Stromal cell of bone marrow (primary cell): Measurements from ENCODE around the gene SLC35F3.
"Not testable (repeated sequence)": the region's sequence is repeated elsewhere in the genome, so short reads cannot be mapped to it uniquely, and the experiment has no call there.

Source experiments
- DNase-seq: peaks from one replicate; pipeline ENCODE4 v3.0.0-alpha.2; 2012; ENCODE audit warnings: low read depth

The SLC35F3 gene

DNA sequence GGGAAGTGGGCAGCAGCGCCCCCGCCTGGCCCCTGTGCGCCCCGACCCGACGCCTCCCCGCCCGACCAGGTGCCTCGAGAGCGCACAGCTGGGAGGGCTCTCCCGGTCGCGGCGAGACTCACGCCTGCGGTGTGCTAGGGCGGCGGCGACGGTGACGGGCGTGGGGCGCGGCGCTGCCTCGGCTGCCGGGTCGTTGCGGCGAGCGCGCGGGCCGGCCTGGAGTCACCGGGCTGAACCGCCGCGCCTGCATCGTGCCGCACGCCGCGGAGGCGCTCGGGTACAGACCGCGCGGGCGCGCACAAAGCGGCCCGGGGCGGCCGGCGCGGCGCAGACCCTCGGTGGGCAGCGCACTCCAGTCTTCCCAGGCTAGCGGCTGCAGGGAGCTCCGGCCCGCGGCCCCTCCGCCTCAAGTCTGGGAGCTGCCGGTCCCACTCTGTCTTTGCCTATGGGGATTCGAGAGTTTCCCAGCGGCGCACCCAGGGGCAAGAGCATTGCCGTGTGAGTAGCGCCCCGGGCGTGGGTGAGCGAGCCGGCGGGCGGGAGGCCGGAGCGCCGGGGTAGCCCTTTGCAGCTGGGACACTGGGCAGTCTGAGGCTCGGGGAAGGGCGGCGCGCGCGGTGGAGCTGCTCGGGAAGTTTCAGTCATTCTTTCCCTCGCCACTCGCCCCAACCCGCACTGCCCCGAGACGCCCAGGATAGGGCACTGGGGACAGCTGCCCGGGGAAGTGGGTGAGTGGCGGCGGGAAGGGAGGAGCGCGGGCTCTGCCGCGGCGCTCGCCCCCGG is at the start of gene SLC35F3:
TSS of gene SLC35F3 (plus strand) at position 44 of the 783 bp plus-strand sequence.
- no peak for DNase-seq

- DNase-seq, result no peak
Observed at GRCh38 chr1:233859446-233859845, 45.0 kb upstream of the SLC35F3 start.

GRCh38 chr1:233863901-233864545 is 40.5 kb upstream of the SLC35F3 start:
- DNase-seq, result no peak

DNA sequence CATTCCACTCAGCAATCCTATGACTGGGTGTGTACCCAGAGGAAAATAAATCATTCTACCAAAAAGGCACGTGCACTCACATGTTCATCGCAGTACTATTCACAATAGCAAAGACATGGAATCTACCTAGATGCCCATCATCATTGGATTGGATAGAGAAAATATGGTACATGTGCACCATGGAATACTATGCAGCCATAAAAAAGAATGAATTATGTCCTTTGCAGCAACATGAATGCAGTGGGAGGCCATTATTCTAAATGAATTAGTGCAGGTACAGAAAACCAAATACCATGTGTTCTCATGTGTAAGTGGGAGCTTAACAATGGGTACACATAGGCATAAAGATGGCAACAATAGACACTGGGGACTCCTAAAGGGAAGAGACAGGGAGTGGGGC is 39.9 kb upstream of the SLC35F3 start:
- DNase-seq, result no peak

- DNase-seq, result no peak
Observed at GRCh38 chr1:233865216-233865615, 39.3 kb upstream of the SLC35F3 start.

- DNase-seq, result no peak
Observed at GRCh38 chr1:233865902-233866301, 38.6 kb upstream of the SLC35F3 start.

DNA sequence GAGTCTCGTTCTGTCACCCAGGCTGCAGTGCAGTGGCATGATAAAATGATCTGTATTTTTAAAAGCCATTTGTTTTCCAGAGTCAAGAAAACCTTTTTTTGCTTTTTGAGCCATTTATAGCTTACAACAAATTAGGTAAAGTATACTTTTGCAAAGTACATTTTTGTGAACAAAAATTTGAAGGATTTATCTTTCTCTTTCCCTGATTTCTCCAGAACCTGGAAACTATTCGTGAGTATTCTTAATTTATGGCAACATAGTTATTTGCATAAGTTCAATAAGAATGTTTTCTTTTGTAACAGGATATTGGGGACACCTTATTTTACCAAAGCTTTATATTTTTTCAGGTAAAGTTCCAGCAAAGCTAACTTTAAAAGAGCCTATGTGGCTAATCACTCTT is 37.4 kb upstream of the SLC35F3 start:
- no peak for DNase-seq

- no peak for DNase-seq
Observed at GRCh38 chr1:233868461-233868860, 36.0 kb upstream of the SLC35F3 start.

GRCh38 chr1:233869680-233870079 is 34.8 kb upstream of the SLC35F3 start:
- DNase-seq, result no peak

DNA sequence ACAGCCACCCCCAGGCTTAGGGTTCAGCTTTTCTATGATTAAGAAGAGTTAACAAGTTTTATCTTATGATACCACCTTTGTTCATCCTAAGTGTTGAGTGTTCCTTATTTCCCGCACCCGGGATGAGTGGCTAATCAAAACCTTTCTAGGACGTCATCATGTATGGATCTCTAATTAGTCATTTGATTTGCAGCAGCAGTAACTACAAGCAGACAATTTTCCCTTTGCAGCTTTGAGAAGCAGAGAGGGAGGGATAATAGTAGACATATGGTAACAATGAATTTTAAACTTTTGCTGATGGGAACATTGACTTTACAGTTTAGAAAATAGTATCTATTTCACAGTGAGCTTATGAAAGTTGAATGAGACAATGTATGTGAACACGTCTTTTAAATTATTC is 30.8 kb upstream of the SLC35F3 start:
- no peak for DNase-seq

GRCh38 chr1:233879841-233880240 is 24.6 kb upstream of the SLC35F3 start:
- DNase-seq, result no peak

DNA sequence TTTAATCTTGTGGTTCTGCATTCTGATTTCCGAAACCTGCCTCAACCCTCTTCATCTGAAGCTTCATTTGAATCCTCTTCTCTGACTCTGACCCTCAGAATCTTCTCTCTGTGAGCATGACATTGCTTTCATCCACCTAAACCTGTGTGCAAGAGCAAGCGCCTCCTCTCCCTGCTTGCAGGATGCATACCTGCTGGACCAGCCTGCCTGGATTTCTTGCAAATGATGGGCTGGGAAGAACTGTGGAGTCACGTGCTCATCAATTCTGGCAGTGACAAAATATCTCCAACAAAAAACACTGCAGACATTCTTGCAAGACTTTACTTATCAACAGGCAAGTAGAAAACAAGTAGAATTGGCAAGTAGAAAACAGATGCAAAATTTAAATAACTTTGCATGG is 20.8 kb upstream of the SLC35F3 start:
- no peak for DNase-seq

DNA sequence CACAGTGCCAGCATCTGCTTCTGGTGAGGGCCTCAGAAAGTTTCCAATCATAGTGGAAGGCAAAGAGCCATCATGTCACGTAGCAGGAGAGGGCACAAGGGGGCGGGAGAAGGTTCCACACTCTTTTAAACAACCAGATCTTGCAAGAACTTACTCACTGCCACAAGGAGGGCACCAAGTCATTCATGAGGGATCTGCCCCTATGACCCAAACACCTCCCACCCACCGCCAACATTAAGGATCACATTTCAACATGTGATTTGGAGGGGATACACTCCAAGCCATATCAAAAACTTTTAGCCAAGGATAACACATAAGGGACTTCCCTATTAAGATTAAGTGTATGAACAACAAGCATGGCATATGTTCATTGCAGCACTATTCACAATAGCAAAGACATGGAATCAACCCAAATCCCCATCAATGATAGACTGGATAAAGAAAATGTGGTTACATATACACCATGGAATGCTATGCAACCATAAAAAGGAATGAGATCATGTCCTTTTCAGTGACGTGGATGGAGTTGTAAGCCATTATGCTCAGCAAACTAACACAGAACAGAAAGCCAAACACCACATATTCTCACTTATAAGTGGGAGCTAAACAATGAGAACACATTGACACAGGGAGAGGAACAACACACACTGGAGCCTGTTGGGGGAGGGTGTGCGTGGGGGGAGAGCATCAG is 19.9 kb upstream of the SLC35F3 start:
- DNase-seq, result no peak

- no peak for DNase-seq
Observed at GRCh38 chr1:233885196-233885920, 19.1 kb upstream of the SLC35F3 start.

- not testable (repeated sequence) for DNase-seq
Observed at GRCh38 chr1:233891151-233891550, 13.3 kb upstream of the SLC35F3 start.

DNA sequence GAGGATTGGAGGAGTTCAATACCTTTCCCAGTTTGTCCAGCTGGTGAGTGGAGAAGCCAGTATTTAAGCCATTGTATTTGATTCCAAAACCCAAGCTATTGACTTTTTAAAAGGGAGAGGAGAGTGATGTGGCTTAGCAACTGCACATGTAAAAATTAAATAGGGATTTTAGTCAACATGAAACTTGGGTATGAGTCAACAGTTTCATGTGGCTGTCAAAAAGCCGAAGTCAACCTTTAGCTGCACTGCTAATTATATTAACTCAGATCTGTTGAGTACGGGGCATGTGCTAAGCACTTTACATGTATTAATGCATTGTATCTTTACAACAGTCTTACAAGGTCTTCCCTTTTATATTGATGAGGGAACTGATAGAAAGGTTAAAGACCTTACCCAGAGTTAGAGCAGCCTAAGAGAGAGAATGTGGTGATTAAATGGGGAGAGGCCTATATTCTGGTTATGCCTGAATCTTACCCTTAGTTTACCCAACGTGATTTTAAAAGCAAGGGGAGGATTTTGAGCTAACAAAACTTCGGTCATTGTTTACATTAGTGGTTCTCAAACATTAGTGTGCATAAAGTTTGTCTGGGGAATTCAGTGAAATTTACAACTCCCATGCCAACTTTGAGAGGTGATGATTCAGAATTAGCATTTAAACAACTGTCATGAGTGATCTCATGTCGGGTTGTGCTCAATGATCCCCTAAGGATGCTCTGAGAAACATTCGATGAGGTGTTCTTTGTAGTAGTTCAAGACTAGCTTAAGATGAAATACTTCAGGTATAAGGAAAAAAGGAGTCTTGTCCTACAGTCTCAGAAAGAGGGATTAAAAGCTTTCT is 6.9 kb upstream of the SLC35F3 start:
- no peak for DNase-seq

DNA sequence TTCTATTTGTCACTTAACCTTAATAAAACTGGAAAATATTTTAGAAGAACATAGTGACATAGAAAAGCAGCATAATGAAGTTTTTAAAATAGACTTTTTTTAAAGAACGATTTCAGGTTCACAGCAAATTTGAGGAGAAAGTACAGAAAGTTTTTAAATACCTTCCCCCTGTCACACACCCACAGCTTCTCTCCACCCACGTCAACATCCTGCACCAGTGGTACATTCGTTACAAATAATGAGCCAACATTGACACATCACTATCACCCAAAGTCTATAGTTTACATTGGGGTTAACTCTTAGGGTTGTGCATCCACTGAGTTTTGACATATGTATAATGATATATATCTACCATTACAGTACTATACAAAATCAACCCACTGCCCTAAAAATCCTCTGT is 3.0 kb upstream of the SLC35F3 start:
- DNase-seq, result no peak

- DNase-seq, result no peak
Observed at GRCh38 chr1:233905416-233906051, 1.1 kb downstream of the SLC35F3 start.

DNA sequence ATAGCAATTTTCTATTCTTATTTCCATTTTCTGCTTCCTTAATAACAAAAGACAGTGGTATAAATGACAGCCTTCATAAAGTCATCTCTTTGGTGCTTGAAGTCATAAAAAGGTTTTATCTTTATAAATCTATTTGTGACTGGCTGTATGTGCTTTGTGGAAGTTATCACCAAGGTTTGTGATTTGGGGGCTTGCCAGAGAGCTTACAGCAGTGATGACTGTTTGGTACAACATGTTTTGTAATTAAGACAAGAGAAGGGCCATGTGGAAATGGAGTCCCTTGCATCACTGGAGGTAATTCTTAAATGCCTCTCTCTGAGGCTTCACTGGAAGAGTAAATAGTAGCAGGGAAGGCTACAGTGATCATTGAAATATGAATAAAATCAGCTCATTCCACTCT is 2.7 kb downstream of the SLC35F3 start:
- DNase-seq, result no peak

DNA sequence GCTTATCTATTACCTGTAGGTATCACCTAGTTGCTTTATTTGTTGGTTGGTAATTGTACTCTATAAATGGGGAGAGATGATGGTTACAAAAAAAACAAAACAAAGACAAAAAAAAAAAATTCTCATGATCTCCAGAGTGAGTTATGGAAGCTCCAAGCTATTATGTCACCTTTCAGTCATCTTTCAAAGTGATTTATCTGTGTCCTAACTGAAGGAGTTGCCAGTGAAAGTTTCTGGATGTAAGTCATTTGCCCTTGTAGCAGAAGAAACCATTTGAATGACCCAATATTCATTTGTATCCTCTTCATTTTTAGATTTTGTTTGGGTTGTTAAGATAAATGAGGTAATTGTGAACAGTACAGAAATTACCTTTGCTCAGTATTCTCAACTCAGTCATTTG is 3.6 kb downstream of the SLC35F3 start:
- DNase-seq, result no peak

DNA sequence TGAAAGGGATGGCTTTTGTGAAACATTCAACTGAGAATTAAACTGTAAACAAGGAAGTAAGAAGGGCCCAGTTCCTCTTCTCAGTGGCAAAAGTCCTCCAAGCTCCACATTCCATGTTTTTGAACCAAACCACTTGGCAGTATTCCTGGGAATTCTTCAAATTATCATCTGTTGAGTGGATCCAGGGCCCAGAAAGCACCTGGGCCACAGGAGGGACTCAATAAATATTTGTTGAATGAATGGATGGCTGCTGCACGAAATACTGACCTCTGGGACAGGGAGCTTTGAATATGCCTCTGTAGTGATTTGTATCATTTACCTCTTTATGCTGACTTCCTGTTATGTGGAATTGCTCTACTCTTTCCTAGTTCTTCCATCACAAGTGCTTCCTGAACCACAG is 4.7 kb downstream of the SLC35F3 start:
- DNase-seq, result no peak
